ENCODE measurements around the gene PRKAR1B.

PRKAR1B gene

DNA sequence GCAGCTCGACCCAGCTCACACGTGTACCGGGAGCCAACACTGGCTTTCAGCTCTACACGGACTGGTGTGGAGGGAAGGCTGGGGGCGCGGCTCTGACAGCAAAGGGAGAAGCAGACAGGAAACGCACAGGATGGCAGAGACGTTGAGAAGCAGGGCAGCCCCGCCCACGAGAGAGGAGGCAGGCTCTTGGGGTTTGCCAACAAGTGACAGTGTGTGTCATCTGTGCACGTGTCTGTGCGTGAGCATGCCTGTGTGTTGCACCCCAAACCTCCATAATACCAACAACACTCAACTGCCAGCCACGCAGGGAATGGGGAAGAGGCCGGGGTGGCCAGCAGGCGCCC lies 143.0 kb downstream of the PRKAR1B start:
- DNase-seq, result no peak

DNA sequence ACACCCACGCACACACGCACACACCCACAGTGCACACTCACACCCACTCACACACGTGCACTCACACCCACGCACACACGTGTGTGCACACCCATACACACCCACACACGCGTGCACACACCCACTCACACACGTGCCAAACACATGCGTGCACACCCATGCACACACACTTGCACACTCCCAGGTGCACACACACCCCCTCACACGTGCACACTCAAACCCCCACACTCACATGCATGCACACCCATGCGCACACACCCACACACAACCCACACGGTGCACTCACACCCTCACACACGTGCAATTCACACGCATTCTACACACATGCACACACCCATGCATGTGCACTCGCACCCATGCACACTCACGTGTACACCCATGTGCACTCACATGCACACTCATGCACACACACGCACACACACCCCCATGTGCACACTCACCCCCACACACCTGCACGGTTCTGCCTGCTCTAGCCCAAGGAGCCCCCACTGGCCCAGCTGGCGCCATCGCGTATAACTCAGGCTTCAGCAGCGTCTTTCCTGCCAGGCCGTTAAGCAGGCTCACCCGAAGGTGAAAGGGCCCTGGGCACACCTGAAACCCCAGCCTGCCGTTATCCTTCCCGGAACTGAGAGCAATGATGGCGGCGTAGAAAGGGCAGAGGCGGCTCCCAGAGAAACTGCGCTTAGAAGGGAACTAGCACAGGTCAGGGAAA lies 143.5 kb downstream of the PRKAR1B start:
- DNase-seq, result no peak

DNA sequence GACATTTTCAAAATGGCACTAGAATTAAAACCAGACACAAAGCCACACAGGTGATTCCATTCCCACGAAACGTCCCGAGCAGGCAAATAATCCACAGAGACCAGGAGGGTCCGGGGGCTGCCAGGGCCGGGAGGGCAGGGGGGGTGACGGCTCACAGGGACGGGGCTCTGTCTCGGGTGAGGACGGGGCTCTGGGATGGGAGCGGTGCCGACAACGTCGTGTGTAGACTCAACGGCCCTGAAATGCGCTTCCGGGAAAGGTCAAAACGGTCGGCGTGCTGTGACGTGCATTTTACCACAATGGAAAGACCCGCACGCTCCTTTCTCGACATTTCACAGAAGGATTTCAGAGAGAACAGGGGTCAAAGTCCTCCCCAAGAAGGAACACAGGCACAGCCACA lies 144.2 kb downstream of the PRKAR1B start:
- no peak for DNase-seq

DNA sequence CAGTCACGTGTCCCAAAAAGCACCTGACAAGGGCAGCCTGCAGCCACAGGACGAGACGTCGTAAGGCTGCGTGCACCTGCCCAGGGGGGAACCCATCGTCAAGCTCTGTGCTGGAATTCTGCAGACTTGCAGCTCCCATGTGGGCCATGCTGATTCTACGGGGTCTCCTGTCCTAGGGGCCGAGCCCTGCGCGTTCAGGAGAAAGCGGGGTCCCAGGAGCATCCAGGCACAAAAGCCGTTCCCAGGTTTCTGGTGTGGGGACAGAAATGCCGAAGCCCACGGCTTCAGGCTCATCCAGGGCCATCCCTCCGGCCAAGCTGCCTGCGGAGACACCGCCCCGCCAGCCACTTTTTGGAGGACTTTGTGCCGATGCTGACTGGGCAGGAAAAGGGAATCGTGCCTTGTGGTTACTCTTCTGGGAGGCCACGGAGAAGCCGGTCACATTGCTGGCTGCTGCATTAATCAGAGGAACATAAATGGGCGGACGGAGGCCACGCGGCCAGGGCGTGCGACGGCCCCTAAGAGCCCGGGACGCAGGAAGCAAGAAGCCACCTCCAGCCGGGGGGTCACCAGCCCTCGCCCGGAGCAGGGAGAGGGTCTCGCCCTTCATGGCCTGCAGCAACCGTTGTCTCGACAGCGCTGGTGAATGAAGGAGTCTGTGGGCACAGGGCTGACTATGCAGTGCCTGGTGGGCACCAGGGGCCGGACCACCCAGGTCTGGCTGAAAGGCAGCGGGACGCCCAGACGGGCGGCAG lies 144.8 kb downstream of the PRKAR1B start:
- DNase-seq, result no peak

DNA sequence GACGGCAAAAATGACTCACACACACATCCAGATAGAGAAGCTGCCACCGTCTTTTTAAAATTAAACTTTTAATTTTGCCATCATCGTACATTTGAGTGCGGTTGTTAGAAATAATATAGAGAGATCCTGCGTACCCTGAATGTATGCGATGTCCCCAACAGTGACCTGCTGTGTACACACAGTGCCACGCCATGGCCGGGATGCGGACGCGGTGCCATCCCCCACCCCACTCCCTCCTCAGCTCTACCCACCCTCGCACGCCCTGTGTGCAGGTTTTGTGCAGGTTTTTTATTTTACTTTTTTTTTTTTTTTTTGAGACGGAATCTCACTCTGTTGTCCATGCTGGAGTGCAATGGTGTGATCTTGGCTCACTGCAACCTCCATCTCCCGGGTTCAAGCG lies 148.7 kb downstream of the PRKAR1B start:
- no peak for DNase-seq

DNA sequence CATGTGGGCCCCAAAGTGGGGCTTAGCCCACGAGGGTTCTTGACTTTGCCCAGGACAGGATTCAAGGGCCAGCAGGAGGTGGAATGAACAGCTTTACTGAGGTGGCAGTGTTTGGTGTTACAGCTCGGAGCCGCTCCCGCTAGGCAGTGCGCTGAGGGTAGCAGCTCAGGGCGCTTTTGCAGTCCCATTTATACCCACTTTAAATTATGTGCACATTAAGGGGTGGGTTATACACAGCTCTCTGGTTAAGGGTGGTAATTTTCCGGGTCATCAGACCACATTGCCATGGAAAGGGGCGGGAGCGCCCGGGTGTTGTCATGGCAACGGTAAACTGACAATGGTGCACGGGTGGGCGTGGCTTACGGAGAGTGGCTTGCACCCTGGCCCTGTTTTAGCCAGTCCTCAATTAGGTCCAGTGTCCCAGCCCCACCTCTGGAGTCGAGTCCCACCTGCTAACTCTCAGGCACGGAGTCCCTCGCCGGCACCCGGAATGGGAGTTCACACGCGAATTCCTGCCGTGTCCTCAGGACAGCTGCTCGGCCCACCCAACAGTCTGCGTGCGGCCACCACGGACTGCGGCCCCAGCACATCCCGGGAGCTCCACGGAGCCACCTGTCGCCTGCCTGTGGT lies 149.2 kb downstream of the PRKAR1B start:
- no peak for DNase-seq

DNA sequence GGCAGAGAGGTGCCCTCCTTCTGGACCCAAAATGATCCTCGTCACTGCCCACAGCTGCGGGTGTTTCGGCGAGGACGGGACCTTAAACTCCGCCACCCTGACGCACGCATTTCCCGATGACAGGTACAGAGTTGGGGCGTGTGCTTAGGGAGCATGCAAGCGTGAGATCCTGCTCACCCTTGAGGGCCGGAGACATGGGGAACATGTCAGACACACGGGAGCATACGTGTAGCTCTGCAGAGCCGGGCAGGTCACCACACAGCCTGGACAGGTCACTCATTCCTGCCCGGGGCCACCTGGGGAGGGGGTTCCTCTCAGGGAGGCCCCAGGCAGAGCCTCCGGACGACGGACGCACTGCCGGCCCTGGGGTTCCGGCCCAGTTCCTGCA lies 149.8 kb downstream of the PRKAR1B start:
- DNase-seq, result no peak

DNA sequence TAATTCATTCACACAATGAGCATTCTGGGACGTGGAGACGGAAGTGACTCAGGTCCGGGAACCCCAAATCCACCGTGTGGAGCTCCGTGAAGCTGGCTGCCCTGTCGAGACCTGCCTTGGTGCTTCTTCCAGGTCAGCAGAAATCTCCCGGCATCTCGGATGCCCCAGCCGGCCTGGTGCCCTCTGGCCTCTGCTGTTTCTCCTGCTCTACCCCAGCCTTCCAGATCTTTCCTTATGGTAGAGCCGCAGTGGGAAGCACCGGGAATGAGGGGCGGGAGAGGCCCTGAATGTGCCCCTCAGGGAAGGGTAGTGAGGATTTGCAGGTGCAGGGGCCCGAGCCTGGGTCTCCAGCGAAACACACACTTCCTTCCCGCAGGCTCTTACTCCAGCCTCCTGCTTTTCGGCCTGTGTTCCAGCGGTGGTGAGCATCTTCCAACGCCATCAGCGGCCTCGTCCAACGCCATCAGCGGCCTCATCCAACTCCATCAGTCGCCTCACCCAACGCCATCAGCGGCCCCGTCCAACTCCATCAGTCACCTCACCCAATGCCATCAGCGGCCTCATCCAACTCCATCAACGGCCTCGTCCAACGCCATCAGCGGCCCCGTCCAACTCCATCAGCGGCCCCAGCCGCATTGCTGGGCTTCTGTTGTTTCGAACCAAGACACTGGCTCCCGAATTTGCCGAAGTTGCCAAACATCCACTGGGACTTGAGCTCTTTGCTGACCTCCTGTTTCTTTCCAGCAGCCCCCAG lies 150.4 kb downstream of the PRKAR1B start:
- no peak for DNase-seq

DNA sequence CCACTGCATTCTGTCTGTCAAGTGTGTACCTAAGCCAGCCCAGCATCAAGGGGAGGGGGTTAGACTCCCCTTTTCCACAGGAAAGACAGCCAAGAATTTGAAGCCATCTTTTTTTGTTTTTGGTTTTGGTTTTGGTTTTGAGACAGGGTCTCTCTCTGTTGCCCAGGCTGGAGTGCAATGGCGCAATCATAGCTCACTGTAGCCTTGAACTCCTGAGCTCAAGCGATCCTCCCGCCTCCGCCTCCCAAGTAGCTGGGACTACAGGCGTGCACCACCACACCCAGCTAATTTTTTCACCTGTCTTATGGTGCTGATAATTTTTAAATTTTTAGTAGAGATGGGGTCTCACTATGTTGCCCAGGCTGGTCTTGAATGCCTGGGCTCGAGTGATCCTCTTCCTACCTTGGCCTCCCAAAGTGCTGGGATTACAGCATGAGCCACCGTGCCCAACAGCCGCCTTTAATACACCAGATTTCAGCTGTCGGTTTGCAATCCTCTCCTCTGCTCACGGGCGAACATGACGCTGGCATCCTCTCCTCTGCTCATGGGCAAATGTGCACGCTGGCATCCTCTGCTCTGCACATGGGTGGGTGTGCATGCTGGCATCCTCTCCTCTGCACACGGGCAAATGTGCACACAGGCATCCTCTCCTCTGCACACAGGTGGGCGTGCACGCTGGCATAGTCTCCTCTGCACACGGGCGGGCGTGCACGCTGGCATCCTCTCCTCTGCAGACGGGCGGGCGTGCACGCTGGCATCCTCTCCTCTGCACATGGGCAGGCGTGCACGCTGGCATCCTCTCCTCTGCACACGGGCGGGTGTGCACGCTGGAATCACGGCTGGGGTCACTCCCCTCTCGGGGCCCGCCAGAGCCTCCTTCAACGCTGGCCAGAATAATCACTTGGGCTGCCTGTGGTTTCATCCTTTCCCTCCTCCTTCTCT lies 151.4 kb downstream of the PRKAR1B start:
- no peak for DNase-seq

DNA sequence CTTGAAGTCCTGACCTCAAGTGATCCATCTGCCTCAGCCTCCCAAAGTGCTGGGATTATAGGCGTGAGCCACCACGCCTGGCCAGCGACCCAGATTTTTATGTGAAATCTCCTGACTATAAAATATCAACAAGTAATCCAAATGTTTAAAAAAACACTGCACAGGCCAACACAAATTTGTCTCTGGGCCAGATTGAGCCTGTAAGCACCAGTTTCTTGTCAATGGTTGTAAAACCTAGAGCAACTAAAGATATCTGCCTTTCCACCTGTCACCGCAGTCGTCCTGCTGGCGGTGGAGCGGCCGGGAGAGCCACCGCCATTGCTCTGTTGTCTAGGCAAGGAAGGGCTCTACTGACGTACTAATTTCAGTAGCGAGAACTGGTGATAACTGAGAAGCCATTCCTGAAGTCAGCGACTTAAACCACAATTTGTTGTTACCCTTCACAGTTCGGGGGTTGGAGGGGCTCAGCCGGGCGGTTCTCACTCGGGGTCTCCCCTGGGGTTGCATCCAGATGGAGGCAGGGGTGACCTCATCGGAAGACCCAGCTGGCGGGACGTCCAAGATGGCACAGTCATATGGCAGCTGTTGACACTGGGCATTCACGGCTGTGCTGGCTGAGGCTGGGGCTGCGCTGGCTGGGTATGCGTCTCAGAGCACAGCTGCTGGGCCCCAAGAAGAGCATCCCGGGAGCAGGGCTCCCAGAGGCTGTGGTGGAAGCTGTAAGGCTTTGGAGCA lies 152.3 kb downstream of the PRKAR1B start:
- DNase-seq, result no peak

DNA sequence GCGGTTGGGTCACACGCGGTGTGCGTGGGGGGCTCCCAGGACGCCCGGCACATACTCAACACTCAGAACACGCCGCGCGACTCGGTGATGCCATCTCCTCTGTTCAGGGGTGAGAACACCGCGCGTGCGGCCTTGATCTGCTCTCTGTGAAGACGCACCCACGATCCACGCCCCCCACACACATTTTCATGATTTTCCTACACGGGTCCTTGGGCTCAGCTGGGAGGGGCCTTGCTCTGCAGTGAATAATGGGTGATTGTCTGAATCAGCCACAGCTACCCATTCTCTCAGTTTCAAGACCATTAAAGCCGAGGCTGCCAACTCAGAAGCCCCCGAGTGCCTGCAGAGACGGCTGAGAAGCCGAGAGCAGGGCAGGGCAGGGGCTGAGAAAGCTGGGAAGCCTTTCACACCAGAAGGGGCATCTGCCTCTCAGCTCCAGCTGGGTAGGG lies 153.1 kb downstream of the PRKAR1B start:
- DNase-seq, result no peak

DNA sequence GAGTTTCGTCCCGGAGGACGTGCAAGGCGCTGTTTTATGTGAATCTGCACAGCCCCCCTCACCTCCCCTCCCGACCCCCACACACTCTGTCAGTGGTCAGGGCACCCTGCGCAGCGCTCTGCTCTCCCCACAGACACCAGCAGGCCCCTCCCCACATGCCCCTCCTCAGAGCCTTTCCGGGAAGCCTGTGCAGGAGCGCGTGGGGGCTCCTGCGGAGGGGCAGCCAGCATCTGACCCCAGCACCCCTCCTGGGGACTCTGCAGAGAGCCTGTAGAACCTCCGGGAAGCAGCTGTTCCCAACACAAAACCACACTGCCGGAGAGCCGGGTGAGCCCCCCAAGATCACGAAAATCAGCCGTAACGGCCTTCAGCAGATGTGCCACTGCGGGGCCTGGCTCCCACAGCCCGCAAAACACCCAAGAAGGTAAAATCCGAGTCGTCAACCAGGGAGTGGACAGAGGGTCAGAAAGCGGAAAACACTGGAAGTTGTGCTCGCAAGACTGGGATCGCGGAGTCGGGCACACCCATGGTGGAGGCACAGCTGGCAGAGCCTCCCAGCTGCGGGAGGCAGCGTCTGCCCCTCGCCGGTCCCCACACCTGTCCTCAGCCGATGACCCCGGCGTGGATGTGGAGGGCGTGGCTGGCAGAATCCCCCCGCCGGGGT lies 153.7 kb downstream of the PRKAR1B start:
- DNase-seq, result no peak

DNA sequence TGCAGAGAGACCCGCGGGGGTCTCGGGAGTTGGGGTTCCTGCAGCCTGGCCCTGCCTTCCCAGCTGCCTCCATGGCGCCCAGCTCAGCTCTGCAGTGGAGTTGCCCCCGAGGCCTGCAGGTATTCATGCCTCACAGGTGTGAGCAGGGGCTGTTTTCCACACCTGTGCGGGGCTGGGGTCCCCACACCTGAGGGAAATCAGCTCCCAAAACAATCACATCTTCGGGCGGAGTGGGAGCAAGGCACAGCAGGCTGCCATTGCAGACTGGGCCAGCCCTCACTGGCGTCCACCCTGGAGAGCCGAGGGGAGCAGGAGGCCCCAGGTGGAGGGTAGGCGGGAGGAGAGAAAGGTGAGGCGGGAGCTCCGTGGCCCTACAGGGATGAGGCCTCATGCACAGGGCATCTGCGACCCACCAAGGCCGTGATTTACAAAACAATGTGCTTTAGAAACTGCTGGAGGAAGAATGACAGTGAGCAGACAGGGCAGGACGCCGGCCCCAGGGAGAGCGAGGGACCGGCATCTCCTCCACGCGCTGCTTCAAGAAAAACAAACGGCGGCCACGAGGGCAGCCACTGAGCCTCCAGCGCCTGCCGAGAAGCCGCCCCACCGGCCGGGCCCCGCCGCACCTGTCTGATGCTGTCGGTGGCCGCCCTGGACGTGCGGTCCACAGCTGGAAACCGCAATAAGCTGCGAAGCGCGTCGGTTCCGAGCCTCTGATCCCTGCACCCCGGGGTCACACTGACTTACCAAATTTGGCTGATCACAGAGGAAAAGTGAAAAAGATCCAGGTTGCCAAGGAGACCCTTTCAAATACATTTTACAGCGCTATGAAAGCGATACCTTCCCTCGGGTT lies 154.4 kb downstream of the PRKAR1B start:
- DNase-seq, result no peak

DNA sequence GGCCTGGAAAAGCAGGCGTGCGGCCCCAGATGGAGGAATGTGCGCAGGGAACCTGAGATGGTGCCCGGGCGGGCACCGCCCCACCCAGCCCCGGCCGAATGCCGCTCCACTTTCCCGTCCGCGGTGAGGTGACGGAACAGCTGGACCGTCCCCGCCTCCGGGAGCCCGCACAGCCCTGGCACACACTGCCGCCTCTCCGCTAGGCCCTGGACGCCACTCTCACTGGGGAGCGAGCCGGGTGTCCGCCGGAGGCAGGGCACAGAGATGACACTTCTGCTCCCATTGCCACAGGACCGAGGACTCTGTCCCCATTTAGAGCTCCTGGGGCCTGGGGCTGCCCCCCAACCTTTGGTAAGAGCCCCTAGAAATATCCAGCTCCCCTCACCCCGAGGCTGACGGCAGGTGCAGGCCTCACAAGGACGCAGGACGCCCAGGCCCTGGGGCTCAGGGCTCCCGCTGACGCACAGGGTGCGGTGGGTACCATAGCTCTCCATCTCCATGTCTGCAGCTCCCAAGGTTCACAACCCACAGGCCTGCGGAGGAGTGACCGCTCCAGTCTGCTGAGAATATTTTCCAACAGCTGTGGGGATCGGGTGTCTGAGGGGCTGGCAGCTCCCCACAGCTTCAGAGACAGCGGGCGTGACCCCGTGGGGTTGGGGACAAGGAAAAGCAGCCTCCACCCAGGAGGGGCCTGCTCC lies 155.2 kb downstream of the PRKAR1B start:
- no peak for DNase-seq

DNA sequence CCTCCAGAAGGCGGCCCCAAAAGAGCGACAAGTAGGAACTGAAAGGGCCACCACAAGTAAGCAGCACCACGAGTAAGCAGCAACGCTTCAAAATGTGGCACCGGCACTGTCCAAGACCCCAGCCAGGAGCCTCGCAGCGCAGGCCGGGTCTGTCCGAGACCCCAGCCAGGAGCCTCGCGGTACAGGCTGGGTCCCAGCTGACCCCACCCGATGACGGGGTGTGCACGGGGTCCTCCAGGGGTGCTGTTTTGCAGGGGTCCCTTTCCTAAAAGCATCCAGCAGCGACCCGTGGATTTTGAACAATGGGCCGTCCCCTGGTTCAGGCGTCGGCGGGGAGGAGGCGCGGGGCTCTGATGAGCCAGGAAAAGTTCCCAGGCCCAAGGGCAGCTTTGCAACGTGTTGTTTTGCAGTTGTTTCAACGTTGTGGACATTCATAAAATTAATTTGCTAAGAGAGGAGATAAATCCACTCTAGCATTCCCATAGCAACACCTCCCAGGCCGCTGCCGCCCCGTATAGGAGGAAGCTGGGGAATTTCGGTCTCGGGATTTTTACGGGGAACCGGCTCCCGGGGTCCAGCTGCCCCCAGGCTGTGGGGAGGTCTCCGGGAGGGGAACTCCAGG lies 155.9 kb downstream of the PRKAR1B start:
- DNase-seq, result no peak

DNA sequence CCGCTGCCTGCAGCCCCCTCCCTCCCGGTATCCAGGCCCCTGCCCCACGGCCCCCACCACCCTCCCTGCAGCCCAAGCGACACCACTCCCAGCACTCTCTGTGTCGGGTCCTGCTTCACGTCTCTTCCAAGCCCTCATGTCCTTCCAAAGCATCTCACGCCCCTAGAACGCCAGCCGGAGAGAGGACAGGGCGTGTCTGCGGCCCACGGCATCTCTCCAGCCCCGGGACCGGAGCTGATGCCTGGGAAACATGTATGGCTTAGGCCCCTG lies 156.3 kb downstream of the PRKAR1B start:
- DNase-seq, result no peak

DNA sequence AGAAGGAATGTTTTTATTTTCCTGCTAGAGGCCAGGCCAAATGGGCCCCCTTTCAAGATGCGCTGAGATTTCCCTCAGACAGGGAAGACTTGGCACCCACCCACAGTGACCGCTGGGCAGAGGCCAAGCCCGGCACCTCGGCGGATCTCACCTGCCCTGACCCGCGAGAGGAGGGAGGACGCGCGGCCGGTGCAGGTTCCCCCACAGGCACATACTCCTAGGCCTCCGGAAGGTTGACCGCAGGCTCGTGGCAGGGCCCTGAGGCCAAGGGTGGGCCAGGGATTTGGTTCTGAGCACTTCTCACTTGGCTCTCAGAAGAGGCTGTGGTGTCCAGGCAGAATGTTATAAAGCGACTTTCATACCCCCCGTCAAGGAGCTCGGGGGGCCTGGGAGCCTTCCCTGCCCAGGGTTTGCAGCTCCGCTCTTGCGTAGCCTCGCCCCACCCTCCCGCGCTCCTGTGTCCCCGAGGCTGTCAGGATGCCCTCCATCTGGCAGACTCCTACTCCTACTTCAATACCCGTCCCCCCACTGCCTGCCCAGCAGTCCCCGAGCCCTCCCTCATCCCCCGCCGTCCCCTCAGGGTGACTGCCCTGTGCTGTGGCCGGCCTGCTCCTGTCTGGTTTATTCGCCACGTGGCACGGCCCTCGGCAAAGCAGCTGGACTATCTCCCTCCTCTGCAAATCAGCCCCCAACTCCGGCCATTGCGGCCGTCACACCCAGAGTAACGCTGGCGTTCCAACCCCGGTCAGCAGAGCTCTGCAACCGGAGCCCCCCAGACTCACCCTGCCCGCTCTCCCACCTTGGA lies 156.9 kb downstream of the PRKAR1B start:
- no peak for DNase-seq
